Esophagus squamous epithelium (tissue), 4 donors: Measurements from ENCODE around the gene RASSF10.

Experiments
- CTCF ChIP-seq, 6 experiments: fragments of 450-650 bp in 4 of 6; fragments of 200-600 bp in 2 of 6; sonication (generic) in 2 of 6; IDR thresholded peaks; one replicate each; pipeline ENCODE4 v1.5.1; 2016 to 2019; ENCODE audit warnings: antibody characterized with exemption in 6 of 6, mild to moderate bottlenecking in 4 of 6, moderate library complexity in 4 of 6
- POLR2A ChIP-seq, 4 donors: fragments of 450-650 bp; IDR thresholded peaks; one replicate each; pipeline ENCODE4 v1.6.1; 2017; ENCODE audit warnings: antibody characterized with exemption in 4 of 4, mild to moderate bottlenecking in 4 of 4, moderate library complexity in 3 of 4

- TF ChIP-seq CTCF (IDR thresholded peaks at IDR 0.05) (no peak), POLR2A (IDR thresholded peaks at IDR 0.05) (no peak)
Observed at GRCh38 chr11:13003736-13004493, 5.2 kb upstream of the RASSF10 start.
